Fibroblast of skin of scalp (primary cell): ENCODE measurements around the gene HM13.
"Not testable (repeated sequence)": the region's sequence is repeated elsewhere in the genome, so short reads cannot be mapped to it uniquely, and the experiment has no call there.

ENCODE experiments used
- DNase-seq: peaks from one replicate; pipeline ENCODE4 v3.0.0-alpha.2; 2013

HM13 gene

DNA sequence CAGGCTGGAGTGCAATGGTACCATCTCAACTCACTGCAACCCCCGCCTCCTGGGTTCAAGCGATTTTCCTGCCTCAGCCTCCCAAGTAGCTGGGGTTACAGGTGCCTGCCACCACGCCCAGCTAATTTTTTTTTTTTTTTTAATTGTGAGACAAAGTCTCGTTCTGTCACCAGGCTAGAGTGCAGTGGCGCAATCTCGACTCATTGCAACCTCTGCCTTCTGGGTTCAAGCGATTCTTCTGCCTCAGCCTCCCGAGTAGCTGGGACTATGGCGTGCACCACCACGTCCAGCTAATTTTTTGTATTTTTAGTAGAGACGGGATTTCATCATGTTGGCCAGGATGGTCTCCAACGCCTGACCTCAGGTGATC, 98.0 kb downstream of the HM13 start:
- DNase-seq: not testable (repeated sequence)

GRCh38 chr20:31615416-31615815, 101.2 kb downstream of the HM13 start:
- DNase-seq: no peak

- no peak for DNase-seq
Observed at GRCh38 chr20:31617432-31618104, 103.3 kb downstream of the HM13 start.
